Skeletal muscle satellite cell (primary cell): ENCODE results near the gene LRRC31.

Source experiments
- H3K27me3 ChIP-seq: 2 replicates; pipeline ENCODE4 v1.7.0; 2013; ENCODE audit warnings: low read length; ENCODE audit not compliant: control insufficient read depth, insufficient read depth
- H3K36me3 ChIP-seq: 2 replicates; pipeline ENCODE4 v1.7.0; 2013; ENCODE audit warnings: mild to moderate bottlenecking, control low read depth, low read length; ENCODE audit not compliant: insufficient read depth
- H3K4me1 ChIP-seq: 2 replicates; pipeline ENCODE4 v1.7.0; 2013; ENCODE audit warnings: low read length; ENCODE audit not compliant: control insufficient read depth, insufficient read depth
- H3K4me2 ChIP-seq: 2 replicates; pipeline ENCODE4 v1.7.0; 2013; ENCODE audit warnings: mild to moderate bottlenecking, low read length
- H3K4me3 ChIP-seq: 2 replicates; pipeline ENCODE4 v1.7.0; 2013; ENCODE audit warnings: low read length
- H3K9ac ChIP-seq: 2 replicates; pipeline ENCODE4 v1.7.0; 2013; ENCODE audit warnings: mild to moderate bottlenecking, low read depth, low read length, moderate library complexity
- H3K9me3 ChIP-seq: replicated peaks from 2 replicates; pipeline ENCODE4 v1.7.0; 2013; ENCODE audit warnings: mild to moderate bottlenecking, control low read depth, low read length

The LRRC31 gene

GRCh38 chr3:169886671-169887070 is 16.9 kb upstream of the LRRC31 start:
- no peaks in the 10 kb centered on the region for H3K9me3 ChIP-seq
- H3K9ac ChIP-seq = no peak overlapping the region
- peaks cover 2% of the 10 kb centered on the region for H3K27me3 ChIP-seq
- no peaks in the 10 kb centered on the region for H3K4me1 ChIP-seq
- H3K36me3 ChIP-seq = no peaks in the 10 kb centered on the region
- no peak overlapping the region for H3K4me2 ChIP-seq
- H3K4me3 ChIP-seq = no peak overlapping the region

GRCh38 chr3:169880576-169881250 is 11.0 kb upstream of the LRRC31 start:
- Histone ChIP-seq H3K27me3 (peaks cover 3% of the 10 kb centered on the region), H3K4me3 (no peak overlapping the region), H3K4me1 (no peaks in the 10 kb centered on the region), H3K4me2 (no peak overlapping the region), H3K9ac (no peak overlapping the region), H3K36me3 (no peaks in the 10 kb centered on the region), H3K9me3 (no peaks in the 10 kb centered on the region)

- no peaks in the 10 kb centered on the region for H3K4me1 ChIP-seq
- no peak overlapping the region for H3K4me2 ChIP-seq
- H3K9me3 ChIP-seq = no peaks in the 10 kb centered on the region
- H3K9ac ChIP-seq = no peak overlapping the region
- no peaks in the 10 kb centered on the region for H3K36me3 ChIP-seq
- peaks cover 2% of the 10 kb centered on the region for H3K27me3 ChIP-seq
- H3K4me3 ChIP-seq = no peak overlapping the region
These were observed 10.3 kb upstream of the LRRC31 start for GRCh38 chr3:169879845-169880575.

GRCh38 chr3:169879013-169879557 is 9.3 kb upstream of the LRRC31 start:
- Histone ChIP-seq H3K9me3 (no peaks in the 10 kb centered on the region), H3K27me3 (peaks cover 8% of the 10 kb centered on the region), H3K4me2 (no peak overlapping the region), H3K4me1 (no peaks in the 10 kb centered on the region), H3K4me3 (no peak overlapping the region), H3K36me3 (no peaks in the 10 kb centered on the region), H3K9ac (no peak overlapping the region)

DNA sequence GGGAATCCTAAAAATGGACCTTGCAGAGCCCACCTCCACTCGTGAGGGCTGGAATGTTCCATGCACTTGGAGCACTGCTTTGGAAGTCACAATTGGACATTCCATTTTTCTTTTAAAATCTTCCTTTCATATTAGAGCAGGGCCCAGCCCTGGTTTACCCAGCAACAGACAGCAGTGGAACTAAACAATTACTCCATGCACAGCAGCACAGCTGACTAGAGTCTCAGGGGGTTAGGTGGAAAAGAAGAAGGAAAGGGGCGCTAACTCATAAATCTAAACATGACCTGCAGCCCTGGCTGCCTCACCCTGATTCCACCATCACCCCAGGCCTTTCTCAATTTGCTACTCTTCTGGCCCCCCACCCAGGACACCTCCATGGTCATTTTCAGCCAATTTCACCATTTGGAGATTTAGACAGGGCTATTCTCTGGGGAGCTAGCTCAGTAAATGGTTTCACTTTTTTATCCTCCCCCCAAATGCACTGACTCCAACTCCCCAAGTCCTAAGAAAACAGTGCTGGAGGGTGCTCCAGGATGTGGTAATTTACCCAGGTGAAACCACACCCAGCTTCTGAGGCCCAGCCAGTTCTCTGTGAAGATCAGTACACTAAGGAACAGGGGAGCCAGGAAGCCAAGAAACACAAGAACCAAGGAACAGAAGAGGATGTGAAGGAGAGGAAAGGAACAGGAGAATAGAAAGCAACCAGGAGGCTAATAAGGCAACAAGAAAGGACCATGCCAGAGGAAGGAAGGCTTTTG is 1.6 kb upstream of the LRRC31 start:
- H3K9ac ChIP-seq = no peak overlapping the region
- H3K36me3 ChIP-seq = no peaks in the 10 kb centered on the region
- no peaks in the 10 kb centered on the region for H3K4me1 ChIP-seq
- no peaks in the 10 kb centered on the region for H3K9me3 ChIP-seq
- no peak overlapping the region for H3K4me3 ChIP-seq
- peaks cover 13% of the 10 kb centered on the region for H3K27me3 ChIP-seq
- H3K4me2 ChIP-seq = no peak overlapping the region

DNA sequence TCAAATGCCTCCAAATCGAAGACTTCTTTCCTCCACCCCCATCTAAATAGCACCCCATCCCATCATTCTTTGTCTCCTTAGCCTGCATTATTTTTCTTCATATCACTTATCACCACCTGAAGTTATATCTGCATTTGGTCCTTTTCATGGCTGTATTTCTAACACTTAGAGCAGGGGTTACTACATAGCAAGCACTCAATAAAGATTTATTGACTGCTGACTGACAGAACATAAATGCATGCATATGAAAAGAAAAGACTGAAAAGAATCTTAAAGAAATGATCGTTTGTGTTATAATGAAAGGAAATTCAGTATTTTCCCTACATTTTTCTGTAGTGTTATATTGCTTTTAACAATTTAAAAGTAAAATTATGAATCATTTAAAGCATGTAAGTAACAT is 1.4 kb downstream of the LRRC31 start:
- no peak overlapping the region for H3K9ac ChIP-seq
- H3K27me3 ChIP-seq = peaks cover 6% of the 10 kb centered on the region
- H3K4me2 ChIP-seq = no peak overlapping the region
- no peaks in the 10 kb centered on the region for H3K9me3 ChIP-seq
- H3K36me3 ChIP-seq = no peaks in the 10 kb centered on the region
- no peak overlapping the region for H3K4me3 ChIP-seq
- H3K4me1 ChIP-seq = no peaks in the 10 kb centered on the region

DNA sequence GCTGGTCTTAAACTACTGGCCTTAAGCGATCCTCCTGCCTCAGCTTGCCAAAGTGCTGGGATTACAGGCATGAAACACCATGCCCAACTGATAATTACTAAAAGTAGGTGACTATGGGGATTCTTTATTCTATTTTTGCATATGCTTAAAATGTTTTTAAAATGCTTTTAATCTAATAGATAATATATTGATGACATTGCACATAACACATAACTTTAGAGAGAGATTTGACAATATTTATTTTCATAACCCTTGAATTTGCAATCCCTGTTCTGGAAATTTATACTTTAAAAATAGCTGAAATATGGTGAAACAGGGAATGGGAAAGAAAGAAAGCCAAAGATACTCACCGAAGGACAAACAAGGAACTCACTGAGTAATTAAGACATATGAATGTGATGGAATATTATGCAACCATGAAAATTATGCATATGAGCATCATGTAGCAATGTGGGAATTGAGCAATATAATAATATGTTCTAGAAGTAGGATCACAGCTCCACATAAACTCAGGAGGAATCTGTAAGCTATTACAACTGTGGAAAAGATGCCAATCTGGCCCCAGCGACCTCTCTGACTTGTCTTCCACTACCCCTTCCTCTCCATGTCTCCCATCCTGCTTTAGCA is 2.0 kb downstream of the LRRC31 start:
- Histone ChIP-seq H3K9ac (no peak overlapping the region), H3K9me3 (no peaks in the 10 kb centered on the region), H3K27me3 (peaks cover 6% of the 10 kb centered on the region), H3K4me1 (no peaks in the 10 kb centered on the region), H3K36me3 (no peaks in the 10 kb centered on the region), H3K4me2 (no peak overlapping the region), H3K4me3 (no peak overlapping the region)

DNA sequence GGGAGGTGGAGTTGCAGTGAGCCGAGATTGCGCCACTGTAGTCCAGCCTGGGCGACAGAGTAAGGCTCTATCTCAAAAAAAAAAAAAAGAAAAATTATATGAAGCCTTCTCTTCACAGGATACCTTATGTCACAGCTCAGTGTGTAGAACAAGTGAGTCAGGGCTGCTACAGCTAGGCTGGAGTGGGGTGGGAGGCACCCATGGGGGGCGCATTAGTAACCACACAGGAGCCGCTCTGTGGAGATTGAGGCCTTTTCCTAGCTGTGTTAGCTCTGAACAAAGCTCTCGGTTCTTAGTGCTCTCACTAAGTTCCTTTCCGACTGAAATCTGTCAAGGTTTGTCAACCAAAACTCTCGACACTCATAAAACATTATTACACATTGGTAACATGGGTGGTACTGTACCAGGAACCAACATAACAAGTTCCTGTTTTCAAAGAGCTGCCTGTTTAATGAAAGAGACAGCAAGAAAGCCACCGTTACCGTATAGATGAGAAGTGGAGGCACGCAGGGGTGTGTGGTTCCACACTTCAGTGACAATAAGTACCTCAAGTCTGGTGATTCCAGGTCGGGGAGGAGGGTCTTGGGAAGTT is 4.5 kb downstream of the LRRC31 start:
- H3K9ac ChIP-seq = no peak overlapping the region

GRCh38 chr3:169864270-169864669 is 5.5 kb downstream of the LRRC31 start:
- no peak overlapping the region for H3K4me3 ChIP-seq
- no peak overlapping the region for H3K9ac ChIP-seq
- H3K9me3 ChIP-seq = no peaks in the 10 kb centered on the region
- no peak overlapping the region for H3K4me2 ChIP-seq
- H3K27me3 ChIP-seq = no peaks in the 10 kb centered on the region
- H3K4me1 ChIP-seq = no peaks in the 10 kb centered on the region
- H3K36me3 ChIP-seq = no peaks in the 10 kb centered on the region

More for the DNA sequence above, 4.5 kb downstream of the LRRC31 start:
- Histone ChIP-seq H3K27me3 (no peaks in the 10 kb centered on the region), H3K4me3 (no peak overlapping the region), H3K36me3 (no peaks in the 10 kb centered on the region), H3K4me2 (no peak overlapping the region), H3K9me3 (no peaks in the 10 kb centered on the region), H3K4me1 (no peaks in the 10 kb centered on the region)

- H3K4me1 ChIP-seq = no peaks in the 10 kb centered on the region
- H3K9me3 ChIP-seq = no peaks in the 10 kb centered on the region
- peak overlapping the region; percentile 19 for H3K4me2 ChIP-seq
- H3K36me3 ChIP-seq = no peaks in the 10 kb centered on the region
- no peaks in the 10 kb centered on the region for H3K27me3 ChIP-seq
- no peak overlapping the region for H3K9ac ChIP-seq
- no peak overlapping the region for H3K4me3 ChIP-seq
These were observed 6.3 kb downstream of the LRRC31 start for GRCh38 chr3:169863458-169863899.

DNA sequence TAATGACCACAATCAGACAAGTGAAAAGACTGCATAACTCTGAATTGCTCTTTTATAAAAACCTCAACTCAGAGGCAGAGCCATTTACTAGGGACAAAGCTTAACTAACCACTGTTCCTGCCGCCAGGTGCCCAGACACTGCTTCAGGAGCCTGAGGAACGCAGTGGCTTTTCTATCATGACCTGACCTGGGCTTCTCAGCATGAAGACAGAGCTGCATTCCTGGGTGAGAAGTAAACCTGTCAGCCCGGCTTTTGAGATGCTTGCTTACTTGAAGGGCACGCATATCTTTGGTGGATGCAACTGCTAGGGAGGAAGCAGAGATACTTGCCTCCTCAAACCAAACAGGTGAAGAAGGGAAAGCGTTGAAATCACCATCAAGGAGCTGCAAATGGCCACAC is 7.9 kb downstream of the LRRC31 start:
- Histone ChIP-seq H3K9me3 (no peaks in the 10 kb centered on the region), H3K9ac (no peak overlapping the region), H3K36me3 (no peaks in the 10 kb centered on the region), H3K27me3 (peaks cover 9% of the 10 kb centered on the region), H3K4me2 (no peak overlapping the region), H3K4me3 (no peak overlapping the region), H3K4me1 (no peaks in the 10 kb centered on the region)
